ENCODE results near the gene TRPM7. TPM values are rescaled to one million over a fixed set of nuclear protein-coding genes. Genes with fewer than 3 reads are reported as not detected.

The TRPM7 gene
- total and polyA plus RNA-seq, 2 of the 8 experiments (the other 6 are each of a cell fraction or from before 2014, with no cell fraction given), result 7.5 to 33.2 TPM

DNA sequence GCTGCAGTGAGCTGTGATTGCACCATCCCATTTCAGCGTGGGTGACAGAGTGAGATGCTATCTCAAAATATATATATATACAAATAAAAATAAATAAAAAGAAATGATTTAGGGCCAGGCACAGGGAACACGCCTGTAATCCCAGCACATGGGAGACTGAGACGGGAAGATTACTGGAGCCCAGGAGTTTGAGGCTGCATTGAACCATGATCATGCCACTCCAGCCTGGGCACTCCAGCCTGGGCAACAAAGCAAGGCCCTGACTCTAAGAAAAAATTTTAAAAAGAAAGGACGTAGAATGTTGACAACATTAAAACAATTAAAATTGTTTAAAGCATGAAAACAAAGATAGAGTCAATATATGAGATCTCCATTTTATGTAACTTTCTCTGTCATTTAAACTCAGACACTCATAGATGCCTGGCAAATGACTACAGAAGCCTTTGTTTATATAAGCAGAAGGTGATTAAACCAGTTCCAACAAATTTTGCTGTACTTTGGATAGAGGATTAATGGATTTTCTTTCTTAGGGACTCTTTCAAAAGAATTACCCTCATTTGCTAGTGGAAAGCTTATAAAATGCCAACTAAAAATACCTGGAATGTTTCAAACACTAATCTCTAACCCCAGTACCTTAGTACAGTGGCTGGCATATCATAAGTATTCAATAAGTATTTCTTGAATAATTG lies 10.7 kb upstream of the TRPM7 start:
- Histone ChIP-seq H3K79me1 (ENCODE audit: low read depth, low read length) (no peaks in the 10 kb centered on the region), H4K20me1 (replicated peaks in 1 of 2; ENCODE audit: control insufficient read depth in 1 of 2, insufficient read depth in 2 of 2, low read length in 2 of 2) (no peaks in the 10 kb centered on the region), H4K5ac (ENCODE audit: insufficient read length, low read depth, low read length) (no peak overlapping the region), H3K79me2 (ENCODE audit: control insufficient read depth in 1 of 2, insufficient read depth in 2 of 2, low read length in 2 of 2) (no peaks in the 10 kb centered on the region), H2BK20ac (ENCODE audit: low read length) (no peak overlapping the region), H3K4me2 (ENCODE audit: insufficient read depth in 1 of 2, low read depth in 2 of 2, low read length in 2 of 2) (no peak overlapping the region), H3K4me3 (ENCODE audit: extremely low read depth in 1 of 4, insufficient read depth in 2 of 4, low read depth in 3 of 4, low read length in 4 of 4) (no peak overlapping the region), H3K56ac (replicated peaks; ENCODE audit: insufficient read length, low read depth, low read length) (no peak overlapping the region), H3K23me2 (ENCODE audit: low read depth, low read length) (no peaks in the 10 kb centered on the region), H3K9me3 (ENCODE audit: insufficient read depth in 2 of 2, low read depth in 1 of 2, low read length in 1 of 2) (no peaks in the 10 kb centered on the region), H3K9ac (replicated peaks in 1 of 4; ENCODE audit: extremely low read depth in 1 of 4, low read depth in 3 of 4, low read length in 3 of 4) (no peak overlapping the region), H2BK12ac (ENCODE audit: low read depth, low read length) (no peak overlapping the region), H2AK5ac (ENCODE audit: low read depth, low read length) (no peak overlapping the region), H2BK15ac (ENCODE audit: low read length) (no peak overlapping the region), H3K27ac (ENCODE audit: low read depth, low read length) (no peak overlapping the region), H3K18ac (ENCODE audit: extremely low read depth, low read length) (no peak overlapping the region), H2AFZ (ENCODE audit: low read length) (no peak overlapping the region), H2BK5ac (ENCODE audit: low read depth, low read length) (no peak overlapping the region), H3K27me3 (replicated peaks in 1 of 4; ENCODE audit: control insufficient read depth in 3 of 4, extremely low read depth in 1 of 4, insufficient read depth in 3 of 4, low read length in 3 of 4) (no peaks in the 10 kb centered on the region), H3K36me3 (ENCODE audit: control insufficient read depth in 2 of 4, insufficient read depth in 4 of 4, low read length in 3 of 4) (no peaks in the 10 kb centered on the region), H4K91ac (replicated peaks; ENCODE audit: insufficient read length, low read length) (no peak overlapping the region), H4K8ac (ENCODE audit: extremely low read depth, insufficient read depth, low read length) (no peak overlapping the region), H3K14ac (ENCODE audit: insufficient read length) (no peak overlapping the region), H3K4ac (replicated peaks; ENCODE audit: insufficient read length, low read depth, low read length) (no peak overlapping the region), H2BK120ac (replicated peaks; ENCODE audit: low read depth, low read length) (no peak overlapping the region), H3K23ac (ENCODE audit: insufficient read length) (no peak overlapping the region), H3K4me1 (replicated peaks in 1 of 4; ENCODE audit: control insufficient read depth in 3 of 4, insufficient read depth in 4 of 4, low read length in 3 of 4) (no peaks in the 10 kb centered on the region)
- ChIA-PET POLR2A (ENCODE audit: partially characterized antibody) (no interaction called here), CTCF (ENCODE audit: partially characterized antibody) (interaction anchor here (0.7 to 1.4 kb wide), 2 partner anchors 13 to 26 kb away, joined by 3 read pairs; no protein-coding TSS in a partner anchor)
- no peak for FAIRE-seq
- WGBS, 2 experiments (ENCODE audit: extremely low coverage in 1 of 2, insufficient coverage in 1 of 2, insufficient read length in 1 of 2, insufficient replicate concordance in 2 of 2, low coverage in 1 of 2, low lambda C conversion rate in 2 of 2, missing lambda C conversion rate in 1 of 2), result 90% methylated on average over 4 of the region's 4 CpGs; no CpG with 5 or more reads in 1 of the 2 experiments
- no peak for DNase-seq (ENCODE audit: low read depth in 1 of 2, low spot score in 2 of 2)
- TF ChIP-seq RFX5 (IDR thresholded peaks at IDR 0.05; ENCODE audit: borderline replicate concordance, low read depth, low read length) (no peak), CBX5 (IDR thresholded peaks at IDR 0.05; ENCODE audit: low read depth, low read length) (no peak), RNF2 (IDR thresholded peaks at IDR 0.05; ENCODE audit: borderline replicate concordance, low read depth, low read length, missing control alignments, poor library complexity, severe bottlenecking) (no peak), RAD21 (IDR thresholded peaks at IDR 0.05 in 1 of 2, conservative IDR thresholded peaks at IDR 0.05 in 1 of 2; ENCODE audit: low read depth in 2 of 2, low read length in 2 of 2) (no peak), TBP (IDR thresholded peaks at IDR 0.05; ENCODE audit: low read depth, low read length) (no peak), GABPA (IDR thresholded peaks at IDR 0.05; ENCODE audit: borderline replicate concordance, insufficient read depth, low read length) (no peak), JUND (IDR thresholded peaks at IDR 0.05; ENCODE audit: low read length) (no peak), EZH2 (IDR thresholded peaks at IDR 0.05; ENCODE audit: low read depth, low read length, severe bottlenecking) (no peak), JUN (IDR thresholded peaks at IDR 0.05; ENCODE audit: low read depth, low read length) (no peak), NRF1 (IDR thresholded peaks at IDR 0.05; ENCODE audit: low read depth, low read length) (no peak)
- TF ChIP-seq, protein P1, sequence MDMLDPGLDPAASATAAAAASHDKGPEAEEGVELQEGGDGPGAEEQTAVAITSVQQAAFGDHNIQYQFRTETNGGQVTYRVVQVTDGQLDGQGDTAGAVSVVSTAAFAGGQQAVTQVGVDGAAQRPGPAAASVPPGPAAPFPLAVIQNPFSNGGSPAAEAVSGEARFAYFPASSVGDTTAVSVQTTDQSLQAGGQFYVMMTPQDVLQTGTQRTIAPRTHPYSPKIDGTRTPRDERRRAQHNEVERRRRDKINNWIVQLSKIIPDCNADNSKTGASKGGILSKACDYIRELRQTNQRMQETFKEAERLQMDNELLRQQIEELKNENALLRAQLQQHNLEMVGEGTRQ (IDR thresholded peaks at IDR 0.05; ENCODE audit: low read length), result no peak

Data from H1 (cell line).